ENCODE results near the gene PARK7.

GRCh38 chr1:7915826-7916500 lies 45.5 kb upstream of the PARK7 start:
- TF ChIP-seq CTCF (IDR thresholded peaks at IDR 0.05), result no peak
- TF ChIP-seq POLR2A (IDR thresholded peaks at IDR 0.05), result no peak
- TF ChIP-seq EP300 (IDR thresholded peaks at IDR 0.05; ENCODE audit: low read depth), result no peak

Data from transverse colon (tissue), 3 donors.